NB4 (cell line): ENCODE measurements around the gene LMTK2.
A peak's percentile ranks its signal among the peaks of the same experiment; 100 is the strongest.

ENCODE experiments used
- DNase-seq: peaks from one replicate; pipeline ENCODE4 v3.0.0; 2010; ENCODE audit warnings: low read depth
- H3K4me3 ChIP-seq: one replicate; pipeline ENCODE4 v1.5.1; 2011; ENCODE audit warnings: mild to moderate bottlenecking, low read depth, low read length, moderate library complexity
- CTCF ChIP-seq: IDR thresholded peaks from one replicate; pipeline ENCODE4 v1.5.1; 2012; ENCODE audit warnings: low read depth, low read length
- MAX ChIP-seq: IDR thresholded peaks from 2 replicates; pipeline ENCODE4 v1.6.1; 2011; ENCODE audit warnings: low read depth, low read length
- MYC ChIP-seq: IDR thresholded peaks from 2 replicates; pipeline ENCODE4 v1.6.1; 2011; ENCODE audit warnings: low read depth, low read length
- POLR2A ChIP-seq: IDR thresholded peaks from 2 replicates; pipeline ENCODE4 v1.6.1; 2011; ENCODE audit warnings: mild to moderate bottlenecking; ENCODE audit not compliant: insufficient read length; ENCODE audit errors: extremely low read depth

LMTK2 gene

GRCh38 chr7:98167653-98168052 lies 61.0 kb downstream of the LMTK2 start:
- H3K4me3 ChIP-seq, result no peak overlapping the region
- no peak for DNase-seq
- no peak for TF ChIP-seq CTCF
- TF ChIP-seq MAX, result no peak
- TF ChIP-seq POLR2A, result no peak
- no peak for TF ChIP-seq MYC

DNA sequence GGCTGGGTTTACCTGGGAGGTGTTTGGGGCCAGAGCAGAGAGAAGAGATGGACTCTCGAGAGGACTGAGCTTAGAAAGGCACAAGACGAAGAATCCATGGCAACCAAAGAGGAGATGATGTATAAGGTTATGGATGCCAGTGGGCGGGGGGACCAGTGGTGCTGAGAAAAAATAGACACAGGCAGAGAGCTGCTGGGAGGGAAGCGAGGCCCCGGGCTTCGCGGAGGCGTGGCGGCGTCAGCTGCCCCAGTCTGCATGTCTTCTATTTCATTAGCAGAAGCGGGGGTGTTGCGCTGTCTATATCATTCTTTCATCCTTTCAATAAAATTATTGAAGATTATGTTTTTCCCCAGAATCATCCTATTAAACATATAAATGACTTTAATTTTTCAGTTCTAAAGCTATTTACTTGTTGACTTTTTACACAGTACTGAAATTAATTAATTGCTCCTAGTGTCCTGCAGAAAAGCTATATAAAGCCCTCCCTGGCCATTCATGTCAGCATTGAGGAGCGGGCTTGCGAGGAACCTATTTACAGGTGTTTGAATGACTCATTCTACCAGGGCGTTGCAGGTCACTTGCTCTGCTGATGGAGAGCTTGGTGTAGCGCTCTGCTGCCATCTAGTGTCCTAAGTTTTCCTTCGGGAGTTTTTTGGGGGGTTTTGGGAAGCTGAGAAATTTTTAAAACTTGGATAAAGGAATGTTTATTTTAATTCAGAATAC lies 61.7 kb downstream of the LMTK2 start:
- TF ChIP-seq MYC (no peak), CTCF (peak; percentile 59)
- DNase-seq, result peak; percentile 65
- H3K4me3 ChIP-seq, result no peak overlapping the region

- DNase-seq, result no peak
- no peak for TF ChIP-seq MYC
- no peak for TF ChIP-seq CTCF
- no peak for TF ChIP-seq POLR2A
- no peak for TF ChIP-seq MAX
- no peak overlapping the region for H3K4me3 ChIP-seq
Observed at GRCh38 chr7:98168904-98169621, 62.4 kb downstream of the LMTK2 start.

DNA sequence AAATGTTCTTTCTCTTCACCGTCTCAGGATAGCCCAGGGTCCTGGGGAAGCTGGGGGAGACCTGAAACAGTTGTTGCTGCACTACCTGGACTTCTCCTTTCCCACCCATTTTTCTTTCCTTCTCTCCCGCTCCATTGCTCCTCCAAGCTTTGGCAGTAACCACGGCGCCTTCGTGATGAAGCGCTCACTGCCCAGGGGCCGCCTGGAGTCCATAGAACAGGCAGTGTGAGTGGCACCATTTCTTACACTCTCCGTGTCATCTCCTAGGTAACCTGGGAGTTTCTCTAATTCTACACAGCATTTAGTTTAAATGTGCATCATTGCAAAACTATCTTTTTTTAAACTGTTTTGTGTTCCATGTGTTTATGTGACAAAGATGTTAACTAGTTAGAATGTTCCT lies 64.3 kb downstream of the LMTK2 start:
- no peak for DNase-seq
- TF ChIP-seq CTCF (no peak), MYC (no peak), POLR2A (no peak), MAX (no peak)
- H3K4me3 ChIP-seq, result no peak overlapping the region

GRCh38 chr7:98171449-98171848 lies 64.8 kb downstream of the LMTK2 start:
- DNase-seq, result no peak
- no peak overlapping the region for H3K4me3 ChIP-seq
- TF ChIP-seq MAX, result no peak
- TF ChIP-seq MYC, result no peak
- TF ChIP-seq CTCF, result no peak
- no peak for TF ChIP-seq POLR2A
